AG08396 (cell line): ENCODE data around the gene AP5B1.
"Not testable (repeated sequence)": the region's sequence is repeated elsewhere in the genome, so short reads cannot be mapped to it uniquely, and the experiment has no call there.

Experiments used
- DNase-seq: peaks from one replicate; pipeline ENCODE4 v3.0.0; 2012; ENCODE audit warnings: low spot score, mixed read lengths

The AP5B1 gene

GRCh38 chr11:65786008-65786785 lies 5.4 kb upstream of the AP5B1 start:
- no peak for DNase-seq

GRCh38 chr11:65785319-65786007 lies 4.7 kb upstream of the AP5B1 start:
- DNase-seq: no peak

GRCh38 chr11:65782816-65783228 lies 2.0 kb upstream of the AP5B1 start:
- no peak for DNase-seq

- DNase-seq: no peak
These were observed 1.4 kb upstream of the AP5B1 start for GRCh38 chr11:65781962-65782815.

- DNase-seq: peak; percentile 65
These were observed 581 bp upstream of the AP5B1 start for GRCh38 chr11:65781152-65781961.

- peak; percentile 95 for DNase-seq
These were observed 632 bp downstream of the AP5B1 start for GRCh38 chr11:65779919-65780769.

- DNase-seq: no peak
These were observed 1.2 kb downstream of the AP5B1 start for GRCh38 chr11:65779669-65779918.

GRCh38 chr11:65778901-65779668 lies 1.7 kb downstream of the AP5B1 start:
- DNase-seq: no peak

- no peak for DNase-seq
These were observed 2.3 kb downstream of the AP5B1 start for GRCh38 chr11:65778431-65778900.

GRCh38 chr11:65777821-65778361 lies 2.9 kb downstream of the AP5B1 start:
- DNase-seq: no peak

GRCh38 chr11:65777241-65777640 lies 3.5 kb downstream of the AP5B1 start:
- no peak for DNase-seq

GRCh38 chr11:65776710-65777141 lies 4.0 kb downstream of the AP5B1 start:
- DNase-seq: no peak

GRCh38 chr11:65776196-65776595 lies 4.6 kb downstream of the AP5B1 start:
- DNase-seq: no peak

- no peak for DNase-seq
These were observed 6.1 kb downstream of the AP5B1 start for GRCh38 chr11:65774525-65775306.

GRCh38 chr11:65773784-65774411 lies 6.9 kb downstream of the AP5B1 start:
- DNase-seq: peak; percentile 24

- no peak for DNase-seq
These were observed 9.1 kb downstream of the AP5B1 start for GRCh38 chr11:65771589-65772112.

GRCh38 chr11:65770951-65771567 lies 9.7 kb downstream of the AP5B1 start:
- DNase-seq: no peak

- not testable (repeated sequence) for DNase-seq
These were observed 13.0 kb downstream of the AP5B1 start for GRCh38 chr11:65767806-65768205.
